ENCODE measurements around the gene FSD2. TPM values are rescaled to one million over a fixed set of nuclear protein-coding genes. Genes with fewer than 3 reads are reported as not detected.

The FSD2 gene
- total and polyA plus RNA-seq, 9 of the 15 experiments (the other 6 are each of a cell fraction or from before 2014, with no cell fraction given) = 0.01 to 0.06 TPM; not detected in 7

- no peak for TF ChIP-seq MGA (IDR thresholded peaks at IDR 0.05)
- no peak for TF ChIP-seq RNF2 (IDR thresholded peaks at IDR 0.05)
Observed at GRCh38 chr15:82750831-82751180, 55.1 kb downstream of the FSD2 start (continued).
